ENCODE measurements around the gene LGI2. TPM values are rescaled to one million over a fixed set of nuclear protein-coding genes. Genes with fewer than 3 reads are reported as not detected.

Gene LGI2
- total and polyA plus RNA-seq, 7 donors: 0.08 to 1.0 (median 0.32) TPM

DNA sequence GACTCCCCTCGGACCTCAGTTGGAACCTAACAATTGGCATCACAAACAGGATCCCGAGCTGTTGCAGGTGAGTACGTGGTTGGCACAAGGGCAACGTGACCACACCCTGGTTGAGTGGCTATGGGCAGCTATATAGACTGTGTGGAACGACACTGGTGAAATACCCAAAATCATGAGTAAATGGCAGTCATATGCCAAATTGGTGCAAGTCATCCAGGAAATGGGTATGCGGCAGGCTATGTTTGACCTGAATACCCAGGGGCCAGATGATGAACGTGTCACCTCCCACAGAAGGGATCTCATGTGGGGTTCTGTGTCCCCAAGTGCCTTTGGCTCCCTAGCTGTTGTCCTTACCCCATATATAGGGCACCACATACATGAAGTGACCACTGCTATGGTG, 64.7 kb downstream of the LGI2 start:
- H3K36me3 ChIP-seq (ENCODE audit: insufficient read depth in 1 of 2, low read depth in 1 of 2): no peaks in the 10 kb centered on the region
- no peak for ATAC-seq
- no peak for DNase-seq
- H3K9me3 ChIP-seq: peaks cover 4% of the 10 kb centered on the region
- H3K27me3 ChIP-seq (ENCODE audit: insufficient read depth in 3 of 3, low read length in 2 of 3): no peaks in the 10 kb centered on the region
- no peaks in the 10 kb centered on the region for H3K4me1 ChIP-seq
- no peak overlapping the region for H3K27ac ChIP-seq
- no peak overlapping the region for H3K4me3 ChIP-seq
- WGBS, 3 donors: 62 to 82% (median 80%) methylated on average over 7 of the region's 7 CpGs
- intact Hi-C loops (cut with DNase I): no loop called here
- no peak for TF ChIP-seq CTCF (IDR thresholded peaks at IDR 0.05)

DNA sequence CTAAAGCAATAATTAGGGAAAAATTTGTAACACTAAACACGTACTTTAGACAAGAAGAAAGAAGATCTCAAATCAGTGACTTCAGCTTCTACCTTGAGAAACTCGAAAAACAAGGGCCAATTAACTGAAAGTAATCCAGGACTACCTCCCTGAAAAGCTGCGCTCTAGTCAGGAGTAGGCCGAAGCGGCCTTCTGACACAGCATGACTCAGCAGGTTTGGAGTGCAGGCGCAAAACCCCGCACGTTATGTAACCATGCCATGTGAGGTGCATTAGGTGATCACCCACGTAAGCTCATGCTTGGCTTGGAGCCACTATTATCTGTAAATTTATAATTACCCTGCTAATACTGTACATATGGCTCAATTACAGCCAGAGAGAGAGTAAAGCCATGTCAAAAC, 65.1 kb downstream of the LGI2 start:
- 68 to 88% (median 84%) methylated on average over 9 of the region's 9 CpGs for WGBS, 3 donors
- intact Hi-C loops (cut with DNase I): no loop called here

DNA sequence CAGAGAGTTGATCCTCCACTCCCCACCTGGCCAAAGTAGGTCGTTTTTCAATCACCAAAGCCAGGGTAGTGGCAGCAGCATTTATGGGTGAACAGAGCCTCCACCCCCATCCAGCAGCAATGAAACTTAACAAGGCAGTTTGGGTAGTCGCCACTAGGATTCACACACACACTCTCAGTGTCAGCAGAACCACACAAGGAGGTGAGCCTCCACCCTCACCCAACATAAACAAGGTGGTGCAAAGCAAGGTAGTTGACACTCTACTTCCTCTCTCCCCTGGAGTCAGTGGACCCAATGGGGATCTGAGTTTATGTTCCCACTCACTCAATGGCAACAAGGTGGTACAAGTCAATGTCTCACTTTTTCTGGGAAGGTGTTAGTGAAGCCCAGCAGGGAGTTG, 67.5 kb downstream of the LGI2 start:
- ATAC-seq (no peak), DNase-seq (no peak)
- peaks cover 4% of the 10 kb centered on the region for H3K9me3 ChIP-seq
- no peak overlapping the region for H3K27ac ChIP-seq
- intact Hi-C loops (cut with DNase I): no loop called here
- no peak overlapping the region for H3K4me3 ChIP-seq
- no peak for TF ChIP-seq CTCF (IDR thresholded peaks at IDR 0.05)
- no peaks in the 10 kb centered on the region for H3K4me1 ChIP-seq
- H3K27me3 ChIP-seq (ENCODE audit: insufficient read depth in 3 of 3, low read length in 2 of 3): no peaks in the 10 kb centered on the region
- 56 to 65% (median 62%) methylated on average over 2 of the region's 2 CpGs for WGBS, 3 donors
- no peaks in the 10 kb centered on the region for H3K36me3 ChIP-seq (ENCODE audit: insufficient read depth in 1 of 2, low read depth in 1 of 2)

More for the DNA sequence above, 65.1 kb downstream of the LGI2 start:
- Histone ChIP-seq H3K4me1 (no peaks in the 10 kb centered on the region), H3K27me3 (ENCODE audit: insufficient read depth in 3 of 3, low read length in 2 of 3) (no peaks in the 10 kb centered on the region), H3K4me3 (no peak overlapping the region), H3K36me3 (ENCODE audit: insufficient read depth in 1 of 2, low read depth in 1 of 2) (no peaks in the 10 kb centered on the region), H3K27ac (no peak overlapping the region), H3K9me3 (peaks cover 4% of the 10 kb centered on the region)
- DNase-seq (no peak), ATAC-seq (no peak)
- no peak for TF ChIP-seq CTCF (IDR thresholded peaks at IDR 0.05)

DNA sequence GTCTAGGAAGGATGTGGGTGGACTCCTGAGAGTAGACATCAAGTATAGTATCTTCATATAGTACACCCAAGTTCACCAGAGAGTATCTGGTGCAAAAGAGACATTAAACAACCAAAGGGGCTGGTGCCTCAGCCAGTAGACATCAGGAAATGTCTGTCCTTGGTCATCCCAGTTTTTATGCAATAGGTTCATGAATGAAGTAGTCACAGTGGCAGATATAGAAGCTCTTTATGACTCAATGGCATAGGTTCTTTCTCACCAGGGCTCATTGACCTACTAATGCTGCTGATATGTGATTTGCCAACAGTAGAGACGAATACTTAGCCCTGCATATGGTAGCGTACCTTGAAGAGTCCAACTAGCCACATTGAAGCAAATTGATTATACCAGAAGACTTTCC, 72.9 kb downstream of the LGI2 start:
- Histone ChIP-seq H3K4me1 (no peaks in the 10 kb centered on the region), H3K9me3 (no peaks in the 10 kb centered on the region), H3K36me3 (ENCODE audit: insufficient read depth in 1 of 2, low read depth in 1 of 2) (no peaks in the 10 kb centered on the region), H3K27me3 (ENCODE audit: insufficient read depth in 3 of 3, low read length in 2 of 3) (no peaks in the 10 kb centered on the region), H3K27ac (no peak overlapping the region), H3K4me3 (no peak overlapping the region)
- DNase-seq: no peak
- 89 to 94% (median 94%) methylated on average over 2 of the region's 2 CpGs for WGBS, 3 donors
- no peak for ATAC-seq
- no peak for TF ChIP-seq CTCF (IDR thresholded peaks at IDR 0.05)
- intact Hi-C loops (cut with DNase I): no loop called here

DNA sequence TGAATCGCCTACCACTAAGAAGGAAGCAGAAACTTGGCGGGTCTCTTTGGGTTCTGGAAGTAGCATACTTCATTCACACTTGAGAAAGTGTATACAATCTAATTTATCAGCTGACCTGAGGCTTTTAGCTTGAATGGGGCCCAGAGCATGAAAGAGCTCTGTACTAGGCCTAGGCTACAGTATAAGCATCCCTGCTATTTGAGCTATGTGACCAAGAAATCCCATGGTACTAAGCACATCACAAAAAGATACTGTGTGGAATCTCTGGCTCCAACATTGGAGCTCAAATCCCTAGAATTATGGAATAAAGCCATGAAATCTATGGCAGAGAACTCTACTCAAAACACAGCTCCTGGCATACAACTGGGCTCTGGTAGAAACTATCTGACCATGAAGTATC, 74.0 kb downstream of the LGI2 start:
- no peak for TF ChIP-seq CTCF (IDR thresholded peaks at IDR 0.05)
- 47 to 56% (median 47%) methylated on average over 2 of the region's 2 CpGs for WGBS, 3 donors
- ATAC-seq: no peak

More for the DNA sequence above, 74.0 kb downstream of the LGI2 start:
- Histone ChIP-seq H3K9me3 (no peaks in the 10 kb centered on the region), H3K4me3 (no peak overlapping the region), H3K4me1 (no peaks in the 10 kb centered on the region), H3K27ac (no peak overlapping the region), H3K27me3 (ENCODE audit: insufficient read depth in 3 of 3, low read length in 2 of 3) (no peaks in the 10 kb centered on the region), H3K36me3 (ENCODE audit: insufficient read depth in 1 of 2, low read depth in 1 of 2) (no peaks in the 10 kb centered on the region)
- intact Hi-C loops (cut with DNase I): no loop called here
- DNase-seq: no peak
